Ureter (tissue), 1 donor: ENCODE data around the gene CA12. TPM values are rescaled to one million over a fixed set of nuclear protein-coding genes. Genes with fewer than 3 reads are reported as not detected.

Source experiments
- DNase-seq: peaks from one replicate; pipeline ENCODE4 v3.0.0-alpha.2; 2020; ENCODE audit warnings: low spot score
- total RNA-seq: library from RNA; stranded (reverse); gene quantifications from one replicate; pipeline ENCODE4 v1.2.4, GENCODE V29; 2023
- donor health status: DM: yes; HTN: yes; CAD: no.

The CA12 gene
- total RNA-seq, 1 donor from 2014 or later = 114 TPM

DNA sequence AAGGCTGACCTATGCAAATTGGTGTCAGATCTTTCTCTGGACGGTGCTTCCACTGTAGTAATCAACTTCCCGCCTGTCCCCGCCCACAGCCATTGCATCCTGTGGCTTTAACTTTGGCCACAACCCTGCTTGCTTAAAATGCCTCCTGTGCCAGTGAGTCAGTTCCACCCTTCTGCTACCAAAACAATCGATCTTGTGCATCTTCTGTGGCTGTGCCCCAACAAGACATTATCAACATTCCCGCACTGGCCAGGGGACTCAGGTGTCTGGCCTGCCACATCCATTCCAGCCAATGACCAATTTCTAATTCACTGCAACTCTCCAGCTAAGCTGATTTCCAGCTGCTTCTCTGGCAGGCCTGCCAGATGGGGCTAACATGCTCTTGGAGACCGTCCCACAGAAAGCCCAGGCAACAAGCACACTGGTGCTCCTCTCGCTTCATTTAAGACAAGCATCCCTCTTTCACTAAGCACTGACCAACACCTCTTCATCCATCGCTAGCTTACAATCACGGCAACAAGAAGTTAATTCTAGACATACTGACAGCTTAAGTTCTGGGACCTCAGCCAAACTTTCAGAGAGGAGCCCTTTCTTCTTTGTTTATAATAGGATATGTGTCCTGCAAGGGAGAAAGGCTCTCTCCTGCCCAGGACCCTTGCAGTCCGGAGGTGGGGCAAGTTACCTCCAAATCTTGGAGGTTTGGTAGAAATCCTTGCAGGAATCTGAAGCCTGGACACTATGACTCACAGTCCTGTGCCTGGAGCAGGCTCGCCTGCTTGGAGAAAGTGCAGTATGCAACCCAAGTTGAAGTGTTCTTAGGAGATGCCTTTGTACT is 6.7 kb downstream of the CA12 start:
- DNase-seq = no peak

- DNase-seq = no peak
Measured at GRCh38 chr15:63373866-63374548, 7.6 kb downstream of the CA12 start.

DNA sequence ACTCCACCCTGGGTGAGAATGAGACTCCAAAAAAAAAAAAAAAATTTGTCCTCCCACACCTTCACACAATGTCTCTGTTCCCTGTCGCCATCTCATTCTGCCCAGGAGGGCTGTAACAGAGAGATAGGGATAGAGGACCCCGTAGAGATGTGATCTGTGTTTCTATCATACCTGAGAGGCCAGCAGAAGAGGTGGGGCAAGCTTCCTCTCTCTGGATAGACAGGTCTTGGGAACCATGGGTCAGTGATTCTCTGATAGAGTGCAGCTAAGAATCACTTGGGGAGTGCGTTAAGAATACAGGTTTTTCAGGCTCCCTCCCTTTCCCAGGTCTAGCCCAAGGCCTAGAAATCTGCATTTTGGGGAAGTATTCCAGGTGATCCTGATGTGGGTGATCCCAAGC is 8.3 kb downstream of the CA12 start:
- DNase-seq = no peak

DNA sequence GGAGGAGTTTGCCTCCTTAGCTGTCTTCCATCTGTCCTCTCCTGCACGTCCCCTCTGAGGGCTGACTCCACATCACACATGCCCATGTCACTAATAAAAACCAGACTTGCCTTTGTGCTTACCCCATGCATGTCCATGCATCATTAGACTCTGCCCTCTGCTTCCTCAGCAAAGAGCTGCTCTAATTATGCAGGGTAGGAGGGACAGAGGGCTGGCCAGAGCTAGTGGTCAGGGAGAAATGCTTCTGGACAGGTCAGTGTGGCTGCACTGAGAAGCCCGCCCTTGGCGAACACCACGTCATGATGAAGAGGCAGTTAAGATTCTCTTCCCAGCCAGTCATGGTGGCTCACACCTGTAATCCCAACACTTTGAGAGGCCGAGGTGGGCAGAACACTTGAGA is 8.9 kb downstream of the CA12 start:
- no peak for DNase-seq

DNA sequence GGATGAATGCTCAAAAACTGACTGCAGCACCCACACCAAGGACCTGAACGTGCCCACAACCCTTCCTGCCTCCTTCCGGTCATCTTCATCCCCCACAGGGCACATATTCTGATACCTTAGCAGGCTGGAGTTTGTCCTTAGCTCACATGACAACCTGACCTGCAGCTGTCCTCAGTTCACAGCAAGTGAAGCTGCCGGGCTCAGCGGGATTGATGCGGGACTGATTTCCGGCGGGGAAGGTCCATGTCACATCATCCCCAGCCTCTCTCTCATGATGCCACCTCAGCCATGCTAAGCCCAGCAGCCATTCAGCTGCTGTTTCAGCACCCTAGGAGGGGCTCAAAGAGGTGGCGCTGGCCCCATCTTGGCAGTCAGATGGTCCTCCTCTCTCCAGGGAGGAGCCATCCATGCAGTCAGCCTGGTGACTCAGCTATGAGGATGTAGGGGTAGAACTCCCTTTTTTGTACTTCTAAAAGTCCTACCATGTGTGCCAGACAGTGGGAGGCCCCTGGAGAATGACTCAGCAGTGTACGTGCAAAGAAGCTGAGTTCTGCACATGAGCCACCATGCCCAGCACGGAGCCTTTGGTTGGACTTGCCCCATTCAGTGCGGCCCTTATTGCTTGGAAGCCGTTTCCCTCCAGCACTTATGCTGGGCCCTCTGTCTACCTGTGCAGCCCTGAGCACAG is 9.5 kb downstream of the CA12 start:
- peak; percentile 72 for DNase-seq

GRCh38 chr15:63371297-63371918 is 10.2 kb downstream of the CA12 start:
- no peak for DNase-seq

GRCh38 chr15:63370764-63371163 is 10.9 kb downstream of the CA12 start:
- DNase-seq = no peak

- DNase-seq = no peak
Measured at GRCh38 chr15:63369781-63370180, 11.9 kb downstream of the CA12 start.

DNA sequence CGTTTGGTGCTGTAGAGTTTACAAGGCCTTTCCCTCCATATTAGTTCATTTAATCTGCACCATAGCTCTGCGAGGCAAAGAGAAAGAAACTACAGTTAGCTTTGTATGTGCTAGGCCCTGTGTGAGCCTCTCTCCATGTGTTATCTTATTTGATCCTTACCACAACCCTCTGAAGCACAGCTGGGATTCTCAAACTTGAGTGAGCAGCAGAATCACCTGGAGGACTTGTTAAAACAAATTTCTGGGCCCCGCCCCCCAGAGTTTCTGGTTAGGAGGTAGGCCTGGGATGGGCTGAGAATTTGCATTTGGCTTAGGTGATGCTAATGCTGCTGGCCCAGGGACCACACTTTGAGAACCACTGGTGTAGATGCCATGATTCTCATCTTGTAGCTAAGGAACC is 12.3 kb downstream of the CA12 start:
- DNase-seq = no peak

- DNase-seq = no peak
Measured at GRCh38 chr15:63368503-63368902, 13.1 kb downstream of the CA12 start.

DNA sequence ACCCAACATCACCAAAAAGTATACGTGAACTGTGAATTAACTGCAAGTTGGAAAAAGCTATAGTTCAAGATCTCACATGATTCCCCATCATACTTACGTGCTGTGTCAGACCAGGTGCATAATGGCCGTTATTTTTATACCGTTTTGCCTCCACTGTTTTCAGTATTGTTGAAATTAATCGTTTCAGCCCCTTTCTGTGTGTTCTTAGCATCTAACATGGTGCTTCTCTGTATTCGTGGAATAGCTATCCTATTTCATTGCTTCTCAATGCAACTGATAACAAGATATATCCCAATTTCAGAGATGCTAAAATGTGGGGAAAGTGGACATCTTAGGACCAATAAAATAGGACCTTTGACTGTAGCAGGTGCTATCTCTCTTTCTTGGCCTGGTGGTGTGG is 13.7 kb downstream of the CA12 start:
- no peak for DNase-seq

GRCh38 chr15:63367390-63367789 is 14.3 kb downstream of the CA12 start:
- no peak for DNase-seq

GRCh38 chr15:63366451-63366850 is 15.2 kb downstream of the CA12 start:
- DNase-seq = no peak

GRCh38 chr15:63365273-63365680 is 16.4 kb downstream of the CA12 start:
- no peak for DNase-seq

DNA sequence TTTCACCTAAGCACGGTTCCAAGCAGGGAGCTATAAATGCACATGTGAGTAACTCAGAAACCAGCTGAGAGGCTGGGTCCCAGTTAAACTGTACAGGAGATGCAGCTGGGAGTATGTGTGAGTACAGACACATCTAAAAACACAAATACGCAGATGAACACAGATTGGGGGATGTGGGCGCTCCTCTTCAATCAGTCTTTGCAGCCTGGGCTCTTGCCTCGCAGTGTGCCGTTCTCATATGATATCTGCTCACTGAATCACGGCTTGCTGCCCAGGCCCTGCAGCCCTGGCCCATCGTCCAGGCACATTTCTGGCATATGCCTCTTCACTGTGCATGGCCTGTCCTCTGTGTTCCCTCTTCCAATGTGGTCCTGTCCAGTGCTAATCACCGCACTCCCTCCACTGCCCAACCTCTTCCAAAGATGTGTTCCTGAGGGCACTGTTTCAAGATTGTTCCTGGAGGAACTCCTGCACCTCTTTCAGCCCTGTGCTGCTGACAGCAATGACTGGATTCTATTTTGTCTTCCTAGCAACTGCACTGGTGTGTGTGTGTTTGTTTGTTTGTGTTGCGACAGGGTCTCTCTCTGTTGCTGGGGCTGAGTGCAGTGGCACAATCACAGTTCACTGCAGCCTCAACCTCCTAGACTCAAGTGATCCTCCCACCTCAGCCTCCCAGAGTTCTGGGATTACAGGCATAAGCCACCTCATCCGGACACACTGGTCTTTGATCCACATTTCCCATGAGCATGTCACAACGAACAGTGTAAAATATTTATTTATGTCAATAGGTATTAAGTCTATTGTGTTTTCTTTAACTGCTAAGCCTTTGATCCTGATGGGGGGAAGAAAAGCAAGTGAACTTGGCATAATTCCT is 17.0 kb downstream of the CA12 start:
- DNase-seq = no peak

DNA sequence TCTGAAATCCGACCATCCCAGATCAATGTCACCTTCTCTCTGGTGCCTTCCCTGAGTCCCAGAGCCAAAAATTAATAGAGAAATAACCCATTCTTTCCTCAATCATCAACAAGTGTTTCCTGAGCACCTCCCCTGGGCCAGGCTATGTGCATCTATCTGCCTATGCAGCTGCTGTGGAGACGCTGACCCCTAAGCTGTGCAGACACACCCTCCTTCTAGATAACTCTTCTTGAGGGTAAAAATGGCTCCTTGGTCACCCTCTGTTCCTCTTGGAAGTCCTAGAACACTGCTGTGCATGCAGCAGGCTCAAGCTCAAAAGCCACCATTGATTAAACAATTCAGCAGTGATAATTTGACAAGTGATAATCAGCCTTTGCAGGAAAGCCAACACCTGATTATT is 18.4 kb downstream of the CA12 start:
- DNase-seq = no peak

- DNase-seq = no peak
Measured at GRCh38 chr15:63362885-63363284, 18.8 kb downstream of the CA12 start.

DNA sequence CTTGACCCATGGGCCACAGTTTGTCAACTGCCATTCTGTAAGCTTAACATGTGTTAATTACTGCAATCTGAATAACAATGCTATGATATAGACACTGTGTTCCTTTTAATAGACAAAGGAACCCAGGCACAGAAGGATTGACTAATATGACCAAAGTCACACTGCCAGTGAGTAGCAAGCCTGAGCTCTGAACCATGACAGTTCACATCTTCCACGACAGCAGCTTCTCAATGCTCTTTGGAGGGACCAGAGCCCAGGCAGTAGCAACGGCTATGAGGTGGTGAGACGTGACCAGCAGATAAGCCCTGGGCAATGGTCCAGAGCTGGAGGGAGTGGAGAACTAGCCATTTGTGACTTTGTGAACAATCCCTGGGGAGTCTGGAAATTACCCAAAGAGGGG is 19.4 kb downstream of the CA12 start:
- DNase-seq = no peak

DNA sequence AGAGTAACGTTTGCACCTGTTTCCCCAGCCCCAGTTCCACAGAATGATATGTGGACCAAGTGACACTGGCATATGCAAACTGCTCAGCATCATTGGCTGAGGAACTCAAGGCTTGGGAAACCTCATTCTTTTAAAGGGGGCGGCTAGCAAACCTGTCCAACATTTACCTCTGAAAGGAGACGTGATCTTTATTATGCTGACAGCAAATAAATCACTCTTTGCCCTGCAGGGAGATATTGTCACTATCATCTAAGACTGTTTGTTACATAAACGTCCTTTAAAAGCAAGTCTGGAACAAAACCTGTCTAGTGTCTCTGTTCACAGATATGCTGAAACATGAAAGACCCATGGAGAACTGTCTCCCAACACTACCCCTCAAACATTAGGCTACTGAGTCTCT is 21.5 kb downstream of the CA12 start:
- no peak for DNase-seq

- DNase-seq = no peak
Measured at GRCh38 chr15:63358241-63359029, 23.2 kb downstream of the CA12 start.

- DNase-seq = no peak
Measured at GRCh38 chr15:63357731-63358130, 23.9 kb downstream of the CA12 start.
